NCI-H2227 treated with DMSO at 0.1 percent for 48 hours (cell line): ENCODE results near the gene MCRIP1.

Experiments used
- DNase-seq: peaks from one replicate; lab custom pipeline; 2025; lab: John Stamatoyannopoulos, UW

MCRIP1 gene

DNA sequence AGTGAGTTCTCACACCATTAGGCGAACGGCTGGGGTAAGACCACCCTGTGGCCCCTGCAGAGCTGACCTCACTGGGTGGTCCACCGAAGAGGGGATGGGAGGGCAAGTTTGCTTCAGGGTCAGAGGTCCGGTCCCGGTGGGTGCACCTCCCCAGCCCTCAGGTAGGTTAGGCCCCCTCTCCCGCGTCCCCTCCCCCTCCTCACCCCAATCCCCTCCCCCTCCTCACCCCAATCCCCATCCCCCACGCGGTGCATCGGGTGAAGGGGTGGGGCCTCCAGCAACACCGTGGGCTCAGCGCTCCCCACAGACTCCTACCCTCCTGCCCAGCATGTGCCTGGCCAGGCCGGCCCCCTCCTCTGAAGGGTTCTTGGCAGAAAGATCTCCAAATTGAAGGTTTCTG lies 13.4 kb downstream of the MCRIP1 start:
- no peak for DNase-seq

DNA sequence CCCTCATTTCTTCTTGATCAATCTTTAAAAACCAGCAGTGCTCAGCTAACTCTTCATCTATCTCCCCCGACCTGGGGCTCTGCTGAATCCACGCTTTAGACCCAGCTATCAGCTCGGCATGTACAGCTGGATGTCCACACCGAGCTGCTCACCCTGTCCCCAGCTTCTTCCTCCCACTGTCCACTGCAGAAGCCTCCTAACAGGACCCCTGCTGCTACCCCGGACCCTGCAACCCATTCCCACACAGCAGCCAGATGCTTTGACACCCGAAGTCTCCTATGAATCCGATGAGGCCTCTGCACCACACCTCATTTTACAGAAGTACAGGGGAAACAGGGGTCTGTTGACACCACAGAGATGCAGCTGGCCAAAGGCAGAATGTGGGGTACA lies 15.3 kb downstream of the MCRIP1 start:
- DNase-seq = no peak

DNA sequence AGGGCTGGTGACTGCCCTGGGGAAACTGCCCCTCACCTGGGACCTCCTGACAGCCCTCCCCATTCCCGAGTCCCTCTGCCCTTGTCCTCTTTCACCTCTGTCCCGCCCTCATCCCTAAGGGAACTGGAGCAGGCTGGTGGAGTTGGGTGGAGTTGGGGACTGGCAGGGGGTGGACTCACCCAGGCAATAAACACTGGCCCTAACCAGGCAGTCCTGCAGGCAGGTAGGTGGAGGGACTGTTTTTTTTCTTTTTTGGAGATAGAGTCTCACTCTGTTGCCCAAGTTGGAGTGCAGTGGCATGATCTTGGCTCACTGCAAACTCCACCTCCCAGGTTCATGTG lies 17.5 kb downstream of the MCRIP1 start:
- DNase-seq = no peak

DNA sequence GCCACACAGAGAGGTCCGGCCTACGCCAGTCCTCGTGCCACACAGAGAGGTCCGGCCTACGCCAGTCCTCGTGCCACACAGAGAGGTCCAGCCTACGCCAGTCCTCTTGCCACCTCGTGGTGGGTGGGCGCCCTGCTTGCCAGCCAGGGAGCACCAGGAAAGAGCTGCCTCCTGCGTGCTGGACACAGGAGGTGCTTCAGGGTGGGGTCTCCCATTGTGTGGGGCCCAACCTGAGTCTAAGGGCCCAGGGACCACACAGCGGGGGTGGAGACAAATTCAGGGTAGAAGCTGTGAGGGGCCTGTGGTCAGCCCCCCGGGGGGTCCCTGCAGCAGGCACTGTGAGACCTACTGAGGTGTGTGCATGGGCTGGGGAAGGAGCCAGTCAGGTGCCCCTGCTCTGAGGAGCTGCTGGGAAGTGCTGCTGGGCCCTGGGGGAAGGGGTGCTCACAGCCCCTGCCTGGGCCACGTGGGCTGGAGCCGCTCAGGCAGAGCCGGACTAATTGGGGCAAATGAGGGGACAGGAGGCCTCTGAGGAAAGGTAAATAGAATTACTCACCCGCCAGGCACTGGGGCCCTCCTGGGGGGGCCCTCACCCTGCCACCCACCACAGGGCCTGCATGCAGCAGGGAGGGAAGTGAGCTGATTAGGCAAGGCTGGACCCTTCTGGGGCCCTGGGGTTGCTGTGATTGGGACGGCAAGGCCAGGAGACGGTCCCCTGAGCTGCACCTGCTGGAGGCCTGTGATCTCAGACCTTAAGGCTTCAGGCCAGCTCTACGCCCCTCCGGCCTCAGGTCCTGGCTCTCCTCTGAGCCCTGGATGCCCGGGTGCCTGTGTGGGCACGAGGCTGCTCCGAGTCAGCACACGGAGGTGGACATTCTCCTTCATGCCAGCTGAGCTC lies 18.1 kb downstream of the MCRIP1 start:
- DNase-seq = no peak

DNA sequence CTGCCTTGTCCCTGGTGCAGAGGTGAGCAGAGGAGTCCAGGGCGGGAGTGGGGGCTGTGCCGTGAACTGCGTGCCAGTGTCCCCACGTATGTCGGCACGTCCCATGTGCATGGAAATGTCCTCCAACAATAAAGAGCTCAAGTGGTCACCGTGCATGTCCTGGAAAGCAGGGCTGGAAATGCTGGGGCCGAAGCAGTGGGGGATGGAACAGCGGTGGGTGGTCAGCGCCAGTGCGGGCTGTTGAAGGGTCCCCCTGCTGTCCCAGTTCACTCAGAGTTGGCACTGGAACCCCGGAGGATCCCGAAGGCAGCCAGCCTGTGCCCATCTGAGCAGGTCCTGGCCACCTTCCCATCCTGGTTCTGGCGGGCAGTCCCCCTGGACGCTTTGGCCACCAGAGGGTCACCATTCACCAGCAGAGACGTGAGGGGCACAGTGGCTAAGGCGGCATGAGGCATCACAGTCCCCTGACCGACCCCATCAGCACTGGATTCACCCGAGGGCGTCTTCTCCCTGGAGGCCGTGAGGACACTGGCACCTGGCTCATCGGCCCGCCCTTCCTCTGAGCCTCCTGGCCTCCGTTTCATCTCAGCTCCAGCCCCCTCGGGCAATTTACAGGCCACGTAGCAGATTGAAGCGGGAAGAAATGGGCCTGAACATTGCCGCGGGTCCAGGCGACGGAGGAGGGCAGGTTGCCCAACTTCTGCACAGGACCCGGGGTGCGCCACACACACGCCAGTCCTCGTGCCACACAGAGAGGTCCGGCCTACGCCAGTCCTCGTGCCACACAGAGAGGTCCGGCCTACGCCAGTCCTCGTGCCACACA lies 19.0 kb downstream of the MCRIP1 start:
- no peak for DNase-seq

DNA sequence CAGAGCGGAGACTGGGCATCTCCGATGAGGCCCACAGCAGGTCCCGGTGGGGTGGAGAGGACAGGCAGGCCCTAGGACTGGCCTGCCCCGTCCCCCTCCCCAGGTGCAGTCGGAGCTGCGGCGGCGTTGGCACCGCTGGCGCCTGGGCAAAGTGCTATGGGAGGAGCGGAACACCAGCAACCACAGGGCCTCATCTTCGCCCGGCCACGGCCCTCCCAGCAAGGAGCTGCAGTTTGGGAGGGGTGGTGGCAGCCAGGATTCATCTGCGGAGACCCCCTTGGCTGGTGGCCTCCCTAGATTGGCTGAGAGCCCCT lies 19.8 kb downstream of the MCRIP1 start:
- DNase-seq = no peak

DNA sequence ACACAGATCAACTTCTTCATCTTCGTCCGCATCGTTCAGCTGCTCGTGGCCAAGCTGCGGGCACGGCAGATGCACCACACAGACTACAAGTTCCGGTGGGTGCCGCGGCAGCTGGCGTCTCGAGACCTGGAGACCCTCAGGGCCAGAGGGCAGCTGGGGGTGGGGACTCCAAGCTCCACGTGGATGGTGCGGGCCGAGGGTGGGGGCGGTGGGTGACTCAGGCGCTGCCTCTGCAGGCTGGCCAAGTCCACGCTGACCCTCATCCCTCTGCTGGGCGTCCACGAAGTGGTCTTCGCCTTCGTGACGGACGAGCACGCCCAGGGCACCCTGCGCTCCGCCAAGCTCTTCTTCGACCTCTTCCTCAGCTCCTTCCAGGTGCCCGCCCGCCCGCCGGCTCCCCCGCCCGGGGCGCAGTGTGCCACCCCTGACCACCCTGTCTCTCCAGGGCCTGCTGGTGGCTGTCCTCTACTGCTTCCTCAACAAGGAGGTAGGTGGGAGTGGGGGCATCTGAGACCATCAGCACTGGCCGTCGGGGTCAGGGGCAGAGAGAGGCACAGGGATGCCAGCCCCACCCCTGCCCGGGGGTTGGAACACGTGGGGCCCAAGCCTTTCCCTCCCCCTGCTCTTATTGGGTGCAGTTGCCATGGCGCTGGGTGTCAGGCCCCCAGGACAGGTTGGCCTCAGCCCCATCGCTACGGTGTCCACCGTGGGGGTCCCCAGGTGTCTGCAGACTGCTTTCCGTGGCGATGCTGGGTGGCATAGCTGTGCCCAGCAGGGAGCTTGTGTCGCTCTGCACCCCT lies 20.3 kb downstream of the MCRIP1 start:
- no peak for DNase-seq

DNA sequence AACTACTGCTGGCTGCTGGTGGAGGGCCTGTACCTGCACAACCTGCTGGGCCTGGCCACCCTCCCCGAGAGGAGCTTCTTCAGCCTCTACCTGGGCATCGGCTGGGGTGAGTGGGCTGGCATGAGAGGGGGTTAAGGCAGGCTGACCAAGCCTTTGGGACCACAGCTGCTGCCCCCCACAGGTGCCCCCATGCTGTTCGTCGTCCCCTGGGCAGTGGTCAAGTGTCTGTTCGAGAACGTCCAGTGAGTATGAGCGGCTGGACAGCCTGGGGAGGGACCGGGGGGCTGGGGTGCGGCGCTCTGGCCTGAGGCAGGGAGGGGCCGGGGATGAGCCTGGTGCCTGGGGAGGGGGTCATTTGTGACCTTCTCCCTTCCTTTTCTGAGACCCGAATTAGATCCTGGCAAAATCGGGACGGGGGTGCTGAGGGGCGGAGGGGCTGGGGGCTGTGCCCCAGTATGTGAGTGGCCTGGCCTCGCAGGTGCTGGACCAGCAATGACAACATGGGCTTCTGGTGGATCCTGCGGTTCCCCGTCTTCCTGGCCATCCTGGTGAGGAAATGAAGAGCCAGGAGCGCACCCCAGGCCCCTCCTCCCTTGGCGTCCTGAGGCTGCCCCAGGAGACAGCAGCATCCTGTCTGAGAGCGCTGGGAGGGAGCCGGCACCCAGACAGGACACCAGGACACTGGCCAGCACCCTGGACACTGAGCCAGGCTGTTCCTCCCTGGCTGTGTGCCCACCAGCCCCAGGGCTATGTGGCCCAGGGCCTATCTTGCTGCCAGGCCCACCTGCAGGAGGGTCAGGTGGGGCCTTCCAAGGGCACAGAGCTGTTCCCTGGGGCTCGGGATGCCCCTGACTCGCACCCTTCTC lies 21.2 kb downstream of the MCRIP1 start:
- DNase-seq = no peak

DNA sequence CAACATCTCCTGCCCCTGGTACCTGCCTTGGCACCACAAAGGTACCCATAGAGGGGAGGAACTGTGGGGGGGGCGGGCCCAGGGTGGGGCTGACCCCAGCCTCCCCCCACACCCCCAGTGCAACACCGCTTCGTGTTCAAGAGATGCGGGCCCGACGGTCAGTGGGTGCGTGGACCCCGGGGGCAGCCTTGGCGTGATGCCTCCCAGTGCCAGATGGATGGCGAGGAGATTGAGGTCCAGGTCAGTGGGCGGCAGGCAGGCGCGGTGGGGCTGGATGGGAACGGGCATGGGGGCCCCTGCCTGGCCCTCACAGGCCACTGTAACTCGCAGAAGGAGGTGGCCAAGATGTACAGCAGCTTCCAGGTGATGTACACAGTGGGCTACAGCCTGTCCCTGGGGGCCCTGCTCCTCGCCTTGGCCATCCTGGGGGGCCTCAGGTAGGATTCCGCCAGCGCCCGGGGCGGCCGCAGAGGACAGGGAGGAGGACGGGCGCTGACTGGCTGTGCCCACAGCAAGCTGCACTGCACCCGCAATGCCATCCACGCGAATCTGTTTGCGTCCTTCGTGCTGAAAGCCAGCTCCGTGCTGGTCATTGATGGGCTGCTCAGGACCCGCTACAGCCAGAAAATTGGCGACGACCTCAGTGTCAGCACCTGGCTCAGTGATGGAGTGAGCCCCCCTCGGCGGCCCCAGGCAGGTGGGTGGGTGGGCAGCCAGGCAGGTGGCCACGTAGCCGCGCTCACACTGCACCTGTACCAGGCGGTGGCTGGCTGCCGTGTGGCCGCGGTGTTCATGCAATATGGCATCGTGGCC lies 22.0 kb downstream of the MCRIP1 start:
- no peak for DNase-seq

DNA sequence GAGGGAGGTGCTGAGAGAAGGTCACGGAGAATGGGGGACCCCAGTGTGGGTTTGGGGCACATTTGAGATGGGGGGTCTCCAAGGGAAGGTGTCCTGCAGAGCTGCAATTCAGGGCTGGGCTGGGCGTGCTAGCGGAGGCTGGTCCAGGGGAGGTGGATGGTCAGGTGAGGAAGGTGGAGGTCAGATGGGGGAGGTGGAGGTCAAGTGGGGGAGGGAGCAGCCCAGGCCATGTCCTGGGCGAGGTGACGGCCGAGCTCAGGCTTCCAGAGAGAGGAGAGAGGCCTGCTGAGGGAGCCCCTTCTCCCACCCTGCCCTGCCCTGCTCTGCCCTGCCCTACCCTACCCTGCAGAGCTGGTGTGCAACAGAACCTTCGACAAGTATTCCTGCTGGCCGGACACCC lies 22.6 kb downstream of the MCRIP1 start:
- no peak for DNase-seq

DNA sequence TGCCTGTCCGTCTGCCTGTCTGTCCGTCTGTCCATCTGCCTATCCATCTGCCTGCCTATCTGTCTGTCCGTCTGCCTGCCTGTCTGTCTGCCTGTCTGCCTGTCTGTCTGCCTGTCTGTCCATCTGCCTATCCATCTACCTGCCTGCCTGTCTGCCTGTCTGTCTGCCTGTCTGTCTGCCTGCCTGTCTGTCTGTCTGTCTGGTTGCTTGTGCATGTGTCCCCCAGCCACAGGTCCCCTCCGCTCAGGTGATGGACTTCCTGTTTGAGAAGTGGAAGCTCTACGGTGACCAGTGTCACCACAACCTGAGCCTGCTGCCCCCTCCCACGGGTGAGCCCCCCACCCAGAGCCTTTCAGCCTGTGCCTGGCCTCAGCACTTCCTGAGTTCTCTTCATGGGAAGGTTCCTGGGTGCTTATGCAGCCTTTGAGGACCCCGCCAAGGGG lies 23.5 kb downstream of the MCRIP1 start:
- no peak for DNase-seq

DNA sequence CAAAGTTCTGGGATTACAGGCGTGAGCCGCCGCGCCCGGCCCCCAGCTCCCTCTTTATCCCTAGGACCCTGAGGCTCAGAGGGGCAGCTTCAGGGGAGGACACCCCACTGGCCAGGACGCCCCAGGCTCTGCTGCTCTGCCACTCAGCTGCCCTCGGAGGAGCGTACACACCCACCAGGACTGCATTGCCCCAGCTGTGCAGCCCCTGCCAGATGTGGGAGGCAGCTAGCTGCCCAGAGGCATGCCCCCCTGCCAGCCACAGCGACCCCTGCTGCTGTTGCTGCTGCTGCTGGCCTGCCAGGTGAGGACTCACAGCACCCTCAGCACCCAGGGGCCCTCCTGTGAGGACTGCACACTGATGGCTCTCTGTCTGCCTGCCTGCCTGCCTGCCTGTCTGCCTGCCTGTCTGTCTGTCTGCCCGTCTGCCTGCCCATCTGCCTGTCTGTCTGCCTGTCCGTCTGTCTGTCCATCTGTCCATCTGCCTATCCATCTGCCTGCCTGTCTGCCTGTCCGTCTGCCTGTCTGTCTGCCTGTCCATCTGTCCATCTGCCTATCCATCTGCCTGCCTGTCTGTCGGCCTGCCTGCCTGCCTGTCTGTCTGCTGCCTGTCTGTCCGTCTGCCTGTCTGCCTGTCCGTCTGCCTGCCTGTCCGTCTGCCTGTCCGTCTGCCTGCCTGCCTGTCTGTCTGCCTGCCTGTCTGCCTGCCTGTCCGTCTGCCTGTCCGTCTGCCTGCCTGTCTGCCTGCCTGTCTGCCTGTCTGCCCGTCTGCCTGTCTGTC lies 24.1 kb downstream of the MCRIP1 start:
- DNase-seq = no peak

DNA sequence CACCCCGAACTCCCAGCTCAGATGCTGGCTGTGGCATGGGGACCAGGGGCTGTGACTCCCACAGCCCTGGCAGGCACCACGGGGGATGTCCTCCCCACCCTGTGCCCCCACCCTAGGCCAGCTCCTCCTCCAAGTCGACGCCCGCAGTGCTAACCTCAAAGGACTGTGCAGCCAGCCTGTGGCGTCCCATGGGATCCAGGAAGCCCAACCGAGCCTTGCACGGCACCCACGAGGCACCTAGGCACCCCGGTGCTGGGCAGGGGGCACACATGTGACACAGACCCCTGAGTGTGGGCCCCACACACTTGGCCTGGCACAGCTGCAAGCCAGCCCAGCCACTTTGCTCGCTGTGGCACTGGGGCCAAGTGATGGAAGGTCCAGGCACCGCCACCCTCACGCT lies 25.3 kb downstream of the MCRIP1 start:
- no peak for DNase-seq

DNA sequence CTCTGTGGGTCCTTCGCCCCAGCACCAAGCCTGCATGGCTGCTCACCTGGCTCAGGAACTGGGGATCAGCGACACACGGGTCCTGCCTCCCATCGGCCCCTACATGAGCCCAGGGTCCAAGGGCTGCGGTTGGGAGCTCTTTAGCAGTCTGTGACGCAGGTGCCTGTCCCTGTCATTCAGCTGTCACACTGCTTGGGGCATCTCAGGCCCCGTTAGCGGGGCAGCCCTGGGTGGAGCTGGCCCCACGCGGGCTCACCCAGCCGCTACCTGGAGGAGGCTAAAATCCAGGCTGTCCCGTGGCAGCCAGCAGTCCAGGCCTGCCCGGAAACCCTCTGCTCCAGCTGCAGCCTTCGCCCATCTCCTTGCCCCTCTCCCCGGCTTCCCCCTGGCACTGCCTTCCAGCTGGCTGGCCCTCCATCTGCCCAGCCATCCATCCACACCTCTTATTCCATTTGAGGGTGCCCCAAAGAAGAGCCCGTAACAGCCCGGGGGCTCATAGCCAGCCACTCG lies 25.8 kb downstream of the MCRIP1 start:
- DNase-seq = no peak

DNA sequence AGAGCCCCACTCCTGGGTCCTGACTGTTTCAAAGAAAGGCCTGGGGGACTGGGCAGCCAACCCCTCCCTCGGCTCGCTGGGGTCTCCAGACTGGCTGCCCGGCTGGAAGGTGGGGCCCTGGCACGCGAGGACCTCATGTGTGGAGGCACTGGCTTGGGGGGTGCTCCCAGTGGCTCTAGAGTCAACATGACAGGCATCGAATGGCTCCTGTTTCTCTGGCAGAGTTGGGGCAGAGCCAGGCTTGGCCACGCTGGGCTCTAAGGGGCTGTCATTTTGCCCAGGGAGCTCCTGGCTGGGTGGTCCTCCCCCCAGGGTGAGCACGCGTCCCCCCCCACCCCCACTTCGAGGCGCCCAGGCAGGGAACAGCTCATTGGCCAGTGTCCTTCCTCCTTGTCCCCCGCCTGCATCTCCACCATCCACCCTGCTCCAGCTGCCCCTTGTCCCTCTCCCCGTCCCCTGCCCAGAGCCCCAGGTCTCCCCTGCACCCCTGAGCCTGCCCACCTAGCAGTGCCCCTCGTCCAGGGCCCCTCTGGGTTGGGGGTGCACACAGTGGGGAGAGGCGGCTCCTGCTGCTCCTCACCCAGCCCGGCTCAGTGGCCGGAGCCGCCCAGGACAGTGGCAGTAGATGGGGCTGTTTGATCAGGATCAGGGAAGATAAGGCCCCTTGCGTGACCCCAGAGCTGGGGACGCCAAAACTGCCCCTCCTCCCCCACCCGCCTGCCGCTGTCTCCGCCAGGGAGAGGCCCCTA lies 26.5 kb downstream of the MCRIP1 start:
- DNase-seq = no peak

DNA sequence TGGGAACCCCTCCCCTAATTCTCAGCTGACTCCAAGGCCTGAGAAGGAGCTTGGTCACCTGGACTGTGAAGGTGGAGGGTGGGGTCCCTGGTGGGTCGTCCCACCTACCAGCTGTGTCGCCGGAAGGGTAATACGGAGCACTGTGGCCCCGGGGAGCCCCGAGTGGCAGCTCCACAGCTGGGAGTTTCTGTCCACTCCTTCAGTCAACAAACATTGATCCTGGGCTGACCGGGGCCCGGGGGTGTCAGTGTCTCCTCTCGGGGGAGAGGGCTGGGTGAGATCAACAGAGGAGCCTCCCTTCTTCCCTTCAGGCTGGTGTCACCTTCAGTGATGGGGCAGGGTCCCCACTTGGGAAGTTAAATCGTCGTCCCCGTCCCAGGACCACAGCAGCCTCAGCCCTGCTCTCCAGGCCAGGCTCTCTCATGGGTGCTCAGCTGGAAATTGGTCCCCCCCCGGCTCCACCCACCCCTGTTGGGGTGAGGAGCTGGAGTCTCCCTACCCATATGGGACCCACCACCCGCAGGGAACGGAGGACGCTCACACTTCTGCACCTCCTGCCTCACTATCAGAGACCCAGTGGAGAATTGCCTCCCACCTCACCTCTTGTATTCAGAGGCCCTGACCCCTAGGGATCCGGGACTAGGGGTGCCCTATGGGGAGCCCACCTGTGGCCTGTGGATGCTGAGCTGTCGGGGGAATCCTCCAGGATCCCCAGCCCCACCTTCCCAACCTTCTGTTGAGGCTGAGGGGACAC lies 27.2 kb downstream of the MCRIP1 start:
- no peak for DNase-seq

DNA sequence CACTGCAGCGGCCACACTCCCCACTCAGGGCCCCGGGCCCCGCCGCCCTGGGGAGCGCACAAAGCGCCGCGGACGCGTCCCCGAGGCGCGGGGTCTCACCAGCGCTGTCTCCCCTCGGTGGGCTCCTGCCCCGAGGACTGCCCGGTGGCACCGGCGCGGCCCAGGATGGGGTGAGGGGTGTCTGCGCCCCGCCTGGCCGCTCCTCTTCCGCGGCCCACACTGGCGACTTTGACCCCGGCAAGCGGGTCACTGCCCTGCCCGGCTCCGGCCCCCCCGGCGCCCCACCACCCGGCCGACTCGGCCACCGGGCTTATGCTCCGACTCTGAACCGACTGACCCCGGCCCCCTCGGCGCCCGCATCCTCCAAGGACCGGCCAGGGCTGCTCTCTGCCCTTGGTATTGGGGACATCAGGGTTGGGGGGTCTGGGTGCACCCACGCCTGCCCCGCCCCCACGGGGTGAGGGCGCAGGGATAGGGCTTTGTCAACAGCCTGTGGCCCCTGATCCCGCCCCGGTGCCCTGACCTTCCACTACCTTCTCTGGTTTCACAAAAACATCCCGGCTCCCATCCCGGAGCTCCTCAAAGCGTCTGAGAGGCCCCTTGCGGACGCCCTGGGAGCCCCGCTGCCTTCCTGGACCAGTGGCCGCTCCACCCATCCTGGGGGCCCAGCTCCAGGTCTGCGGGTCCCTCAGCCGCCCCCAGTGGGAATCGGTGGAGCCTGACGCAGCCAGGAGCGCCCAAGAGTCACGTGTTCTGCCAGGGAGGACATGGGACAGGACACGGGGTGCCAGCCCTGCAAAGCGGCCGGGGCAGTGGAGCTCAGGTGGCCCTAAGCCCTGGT lies 28.3 kb downstream of the MCRIP1 start:
- no peak for DNase-seq
